Measurements from ENCODE around the gene NPC1.
A peak's percentile ranks its signal among the peaks of the same experiment; 100 is the strongest.

The NPC1 gene

GRCh38 chr18:23591011-23591410, 4.7 kb upstream of the NPC1 start:
- no peak overlapping the region for H2BK120ac ChIP-seq (ENCODE audit: low read depth, low read length)
- no peak overlapping the region for H2BK5ac ChIP-seq (ENCODE audit: low read depth, low read length, poor library complexity, severe bottlenecking)

GRCh38 chr18:23588836-23589560, 2.7 kb upstream of the NPC1 start:
- no peak overlapping the region for H3K23ac ChIP-seq (ENCODE audit: low read length in 2 of 2)
- H2AK5ac ChIP-seq (ENCODE audit: low read length, severe bottlenecking), result no peak overlapping the region
- no peak overlapping the region for H2BK15ac ChIP-seq (ENCODE audit: low read depth, poor library complexity, severe bottlenecking)
- no peak overlapping the region for H2BK5ac ChIP-seq (ENCODE audit: low read depth, low read length, poor library complexity, severe bottlenecking)
- no peak overlapping the region for H2BK12ac ChIP-seq (ENCODE audit: low read length in 2 of 2)
- no peak overlapping the region for H4K91ac ChIP-seq (ENCODE audit: low read length)
- H3K9me3 ChIP-seq (ENCODE audit: control insufficient read depth, low read length), result no peaks in the 10 kb centered on the region
- DNase-seq, result peak; percentile 38
- H3K4me2 ChIP-seq (ENCODE audit: low read length, poor library complexity, severe bottlenecking), result no peak overlapping the region
- H3K4ac ChIP-seq (ENCODE audit: low read depth in 1 of 2, low read length in 2 of 2), result no peak overlapping the region
- H3K4me1 ChIP-seq (ENCODE audit: control insufficient read depth, insufficient read depth, low read depth, low read length), result peaks cover 10% of the 10 kb centered on the region
- H3K27me3 ChIP-seq (ENCODE audit: control insufficient read depth in 1 of 2, insufficient read depth in 1 of 2, low read length in 2 of 2), result no peaks in the 10 kb centered on the region
- H3K14ac ChIP-seq (ENCODE audit: low read length in 2 of 2), result no peak overlapping the region
- no peaks in the 10 kb centered on the region for H3K79me1 ChIP-seq (replicated peaks; ENCODE audit: low read length, poor library complexity, severe bottlenecking)
- H3K9ac ChIP-seq (ENCODE audit: low read length), result peak overlapping the region; percentile 29
- no peak overlapping the region for H3K4me3 ChIP-seq (ENCODE audit: insufficient read depth in 1 of 2, low read depth in 1 of 2, low read length in 2 of 2)
- peak overlapping the region; percentile 18 for H3K27ac ChIP-seq (ENCODE audit: low read length, poor library complexity, severe bottlenecking)
- WGBS, result 82% methylated on average over 8 of the region's 11 CpGs
- H4K8ac ChIP-seq (ENCODE audit: low read length), result no peak overlapping the region
- H2BK120ac ChIP-seq (ENCODE audit: low read depth, low read length), result no peak overlapping the region
- peaks cover 0 to 4% of the 10 kb centered on the region in 2 experiments for H3K36me3 ChIP-seq (ENCODE audit: control insufficient read depth in 1 of 2, insufficient read depth in 2 of 2, low read depth in 1 of 2, low read length in 2 of 2)
- H2AFZ ChIP-seq (ENCODE audit: low read depth, low read length), result no peak overlapping the region
- H3K18ac ChIP-seq (ENCODE audit: low read depth in 1 of 2, low read length in 2 of 2), result peak overlapping the region in 1 of 2 experiments; percentile 66

More at GRCh38 chr18:23591011-23591410, 4.7 kb upstream of the NPC1 start:
- Histone ChIP-seq H3K4me3 (ENCODE audit: insufficient read depth in 1 of 2, low read depth in 1 of 2, low read length in 2 of 2) (no peak overlapping the region), H3K4me2 (ENCODE audit: low read length, poor library complexity, severe bottlenecking) (no peak overlapping the region), H3K4ac (ENCODE audit: low read depth in 1 of 2, low read length in 2 of 2) (no peak overlapping the region), H2AFZ (ENCODE audit: low read depth, low read length) (no peak overlapping the region), H3K27me3 (ENCODE audit: control insufficient read depth in 1 of 2, insufficient read depth in 1 of 2, low read length in 2 of 2) (no peaks in the 10 kb centered on the region), H2BK15ac (ENCODE audit: low read depth, poor library complexity, severe bottlenecking) (no peak overlapping the region), H3K27ac (ENCODE audit: low read length, poor library complexity, severe bottlenecking) (no peak overlapping the region), H3K9ac (ENCODE audit: low read length) (peak overlapping the region; percentile 41), H2BK12ac (ENCODE audit: low read length in 2 of 2) (no peak overlapping the region), H3K18ac (ENCODE audit: low read depth in 1 of 2, low read length in 2 of 2) (no peak overlapping the region), H4K8ac (ENCODE audit: low read length) (no peak overlapping the region), H2AK5ac (ENCODE audit: low read length, severe bottlenecking) (peak overlapping the region; percentile 78), H3K36me3 (ENCODE audit: control insufficient read depth in 1 of 2, insufficient read depth in 2 of 2, low read depth in 1 of 2, low read length in 2 of 2) (no peaks in the 10 kb centered on the region), H3K4me1 (ENCODE audit: control insufficient read depth, insufficient read depth, low read depth, low read length) (peaks cover 5% of the 10 kb centered on the region), H3K14ac (ENCODE audit: low read length in 2 of 2) (no peak overlapping the region), H3K9me3 (ENCODE audit: control insufficient read depth, low read length) (no peaks in the 10 kb centered on the region), H3K79me1 (replicated peaks; ENCODE audit: low read length, poor library complexity, severe bottlenecking) (no peaks in the 10 kb centered on the region), H4K91ac (ENCODE audit: low read length) (no peak overlapping the region), H3K23ac (ENCODE audit: low read length in 2 of 2) (no peak overlapping the region)
- 17% methylated on average over 1 of the region's 1 CpG for WGBS
- DNase-seq, result no peak

GRCh38 chr18:23587220-23587642, 925 bp upstream of the NPC1 start:
- Histone ChIP-seq H3K18ac (ENCODE audit: low read depth in 1 of 2, low read length in 2 of 2) (peak overlapping the region in 1 of 2 experiments; percentile 37), H3K4me3 (ENCODE audit: insufficient read depth in 1 of 2, low read depth in 1 of 2, low read length in 2 of 2) (peak overlapping the region in 1 of 2 experiments; percentile 67), H3K27me3 (ENCODE audit: control insufficient read depth in 1 of 2, insufficient read depth in 1 of 2, low read length in 2 of 2) (no peaks in the 10 kb centered on the region), H3K79me1 (replicated peaks; ENCODE audit: low read length, poor library complexity, severe bottlenecking) (peaks cover 4% of the 10 kb centered on the region), H2BK5ac (ENCODE audit: low read depth, low read length, poor library complexity, severe bottlenecking) (no peak overlapping the region), H2AFZ (ENCODE audit: low read depth, low read length) (no peak overlapping the region), H2BK120ac (ENCODE audit: low read depth, low read length) (no peak overlapping the region), H2BK15ac (ENCODE audit: low read depth, poor library complexity, severe bottlenecking) (no peak overlapping the region), H3K4ac (ENCODE audit: low read depth in 1 of 2, low read length in 2 of 2) (peak overlapping the region in 1 of 2 experiments; percentile 6), H3K4me1 (ENCODE audit: control insufficient read depth, insufficient read depth, low read depth, low read length) (peaks cover 15% of the 10 kb centered on the region), H3K9me3 (ENCODE audit: control insufficient read depth, low read length) (no peaks in the 10 kb centered on the region), H2BK12ac (ENCODE audit: low read length in 2 of 2) (peak overlapping the region; percentile 12 to 82), H3K27ac (ENCODE audit: low read length, poor library complexity, severe bottlenecking) (no peak overlapping the region), H4K8ac (ENCODE audit: low read length) (no peak overlapping the region), H3K4me2 (ENCODE audit: low read length, poor library complexity, severe bottlenecking) (no peak overlapping the region), H3K14ac (ENCODE audit: low read length in 2 of 2) (no peak overlapping the region), H3K9ac (ENCODE audit: low read length) (peak overlapping the region; percentile 78), H4K91ac (ENCODE audit: low read length) (no peak overlapping the region), H2AK5ac (ENCODE audit: low read length, severe bottlenecking) (no peak overlapping the region), H3K36me3 (ENCODE audit: control insufficient read depth in 1 of 2, insufficient read depth in 2 of 2, low read depth in 1 of 2, low read length in 2 of 2) (peaks cover 0 to 20% of the 10 kb centered on the region in 2 experiments), H3K23ac (ENCODE audit: low read length in 2 of 2) (no peak overlapping the region)
- WGBS, result 78% methylated on average over 6 of the region's 7 CpGs
- peak; percentile 46 for DNase-seq

- peak overlapping the region; percentile 93 to 96 for H3K4ac ChIP-seq (ENCODE audit: low read depth in 1 of 2, low read length in 2 of 2)
- H3K4me3 ChIP-seq (ENCODE audit: insufficient read depth in 1 of 2, low read depth in 1 of 2, low read length in 2 of 2), result peak overlapping the region; percentile 86 to 93
- under 1% methylated on average over 13 of the region's 14 CpGs for WGBS
- H3K18ac ChIP-seq (ENCODE audit: low read depth in 1 of 2, low read length in 2 of 2), result peak overlapping the region; percentile 93 to 98
- H4K8ac ChIP-seq (ENCODE audit: low read length), result peak overlapping the region; percentile 92
- peak overlapping the region; percentile 86 for H3K4me2 ChIP-seq (ENCODE audit: low read length, poor library complexity, severe bottlenecking)
- peaks cover 6% of the 10 kb centered on the region for H3K79me1 ChIP-seq (replicated peaks; ENCODE audit: low read length, poor library complexity, severe bottlenecking)
- H2BK120ac ChIP-seq (ENCODE audit: low read depth, low read length), result no peak overlapping the region
- H2BK12ac ChIP-seq (ENCODE audit: low read length in 2 of 2), result peak overlapping the region in 1 of 2 experiments; percentile 90
- peak overlapping the region; percentile 95 for H3K9ac ChIP-seq (ENCODE audit: low read length)
- peak overlapping the region; percentile 96 for H2BK15ac ChIP-seq (ENCODE audit: low read depth, poor library complexity, severe bottlenecking)
- no peak overlapping the region for H2AFZ ChIP-seq (ENCODE audit: low read depth, low read length)
- H3K9me3 ChIP-seq (ENCODE audit: control insufficient read depth, low read length), result no peaks in the 10 kb centered on the region
- peak overlapping the region; percentile 24 for H2BK5ac ChIP-seq (ENCODE audit: low read depth, low read length, poor library complexity, severe bottlenecking)
- peak overlapping the region; percentile 70 for H3K27ac ChIP-seq (ENCODE audit: low read length, poor library complexity, severe bottlenecking)
- H3K36me3 ChIP-seq (ENCODE audit: control insufficient read depth in 1 of 2, insufficient read depth in 2 of 2, low read depth in 1 of 2, low read length in 2 of 2), result peaks cover 0 to 34% of the 10 kb centered on the region in 2 experiments
- peaks cover 15% of the 10 kb centered on the region for H3K4me1 ChIP-seq (ENCODE audit: control insufficient read depth, insufficient read depth, low read depth, low read length)
- peak overlapping the region in 1 of 2 experiments; percentile 89 for H3K14ac ChIP-seq (ENCODE audit: low read length in 2 of 2)
- DNase-seq, result no peak
- H4K91ac ChIP-seq (ENCODE audit: low read length), result peak overlapping the region; percentile 84
- no peak overlapping the region for H2AK5ac ChIP-seq (ENCODE audit: low read length, severe bottlenecking)
- peak overlapping the region; percentile 37 to 46 for H3K23ac ChIP-seq (ENCODE audit: low read length in 2 of 2)
- H3K27me3 ChIP-seq (ENCODE audit: control insufficient read depth in 1 of 2, insufficient read depth in 1 of 2, low read length in 2 of 2), result no peaks in the 10 kb centered on the region
These were observed 433 bp downstream of the NPC1 start for GRCh38 chr18:23585897-23586248.
